ENCODE results near the gene PLEKHH2.

DNA sequence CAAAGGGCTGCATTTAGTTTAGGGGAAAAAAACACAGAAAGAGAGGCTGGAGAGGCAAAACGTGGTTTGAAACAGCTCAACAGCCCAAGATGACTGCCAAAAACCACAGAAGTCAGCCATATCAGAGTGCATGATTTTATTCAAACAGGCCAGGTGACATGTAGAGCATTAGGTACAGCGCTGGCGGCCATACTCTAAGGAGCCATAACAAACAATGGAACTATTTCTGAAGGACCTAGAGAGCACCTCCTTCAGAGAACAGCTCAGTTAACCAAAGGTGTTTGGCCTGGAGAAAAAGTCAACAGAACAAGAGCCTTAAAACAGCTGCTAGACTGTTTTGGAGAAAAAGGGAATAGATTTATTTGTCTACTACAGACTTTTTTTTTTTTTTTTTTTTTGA, 43.8 kb upstream of the PLEKHH2 start:
- TF ChIP-seq CTCF (IDR thresholded peaks at IDR 0.05) (no peak), POLR2A (IDR thresholded peaks at IDR 0.05) (no peak), POLR2AphosphoS5 (IDR thresholded peaks at IDR 0.05; ENCODE audit: insufficient read depth in 1 of 2, low read depth in 1 of 2) (no peak)
